ENCODE results near the gene OTUD3.

The OTUD3 gene

GRCh38 chr1:19892628-19893168 lies 10.5 kb downstream of the OTUD3 start:
- no peaks in the 10 kb centered on the region for H3K27me3 ChIP-seq (ENCODE audit: insufficient read depth, low read length, poor library complexity, severe bottlenecking)
- H3K79me2 ChIP-seq (ENCODE audit: insufficient read depth, low read length) = peaks cover 38% of the 10 kb centered on the region
- peaks cover 71% of the 10 kb centered on the region for H3K36me3 ChIP-seq (ENCODE audit: insufficient read depth, low read length)
- H3K9me3 ChIP-seq (ENCODE audit: insufficient read depth, low read depth, low read length) = no peaks in the 10 kb centered on the region
- no peaks in the 10 kb centered on the region for H3F3A ChIP-seq (ENCODE audit: low read depth)
- H4K20me1 ChIP-seq (ENCODE audit: insufficient read depth, low read length, poor library complexity, severe bottlenecking) = peaks cover 20% of the 10 kb centered on the region
- no peaks in the 10 kb centered on the region for H3K9me2 ChIP-seq (replicated peaks; ENCODE audit: low read depth, low read length)
- H2AFZ ChIP-seq (ENCODE audit: low read length) = no peak overlapping the region
- no peak overlapping the region for H3K4me3 ChIP-seq (ENCODE audit: low read length, poor library complexity, severe bottlenecking)
- no peak overlapping the region for H3K4me2 ChIP-seq (ENCODE audit: low read depth, low read length, poor library complexity, severe bottlenecking)
- no peak overlapping the region for H3K9ac ChIP-seq (ENCODE audit: low read depth, low read length, poor library complexity, severe bottlenecking)
- peaks cover 26% of the 10 kb centered on the region for H3K4me1 ChIP-seq (ENCODE audit: insufficient read depth, low read length, poor library complexity, severe bottlenecking)
- TF ChIP-seq EZH2phosphoT487 (IDR thresholded peaks at IDR 0.05; ENCODE audit: borderline replicate concordance) = no peak
- no peak for TF ChIP-seq CTCF (conservative IDR thresholded peaks at IDR 0.05; ENCODE audit: low read length)

- Histone ChIP-seq H3K9me3 (ENCODE audit: insufficient read depth, low read depth, low read length) (no peaks in the 10 kb centered on the region), H4K20me1 (ENCODE audit: insufficient read depth, low read length, poor library complexity, severe bottlenecking) (peaks cover 10% of the 10 kb centered on the region), H3K27me3 (ENCODE audit: insufficient read depth, low read length, poor library complexity, severe bottlenecking) (no peaks in the 10 kb centered on the region), H3F3A (ENCODE audit: low read depth) (no peaks in the 10 kb centered on the region), H3K36me3 (ENCODE audit: insufficient read depth, low read length) (peaks cover 74% of the 10 kb centered on the region), H2AFZ (ENCODE audit: low read length) (no peak overlapping the region), H3K4me2 (ENCODE audit: low read depth, low read length, poor library complexity, severe bottlenecking) (no peak overlapping the region), H3K4me3 (ENCODE audit: low read length, poor library complexity, severe bottlenecking) (no peak overlapping the region), H3K79me2 (ENCODE audit: insufficient read depth, low read length) (peaks cover 28% of the 10 kb centered on the region), H3K9me2 (replicated peaks; ENCODE audit: low read depth, low read length) (no peaks in the 10 kb centered on the region), H3K4me1 (ENCODE audit: insufficient read depth, low read length, poor library complexity, severe bottlenecking) (peaks cover 16% of the 10 kb centered on the region), H3K9ac (ENCODE audit: low read depth, low read length, poor library complexity, severe bottlenecking) (no peak overlapping the region)
- no peak for TF ChIP-seq EZH2phosphoT487 (IDR thresholded peaks at IDR 0.05; ENCODE audit: borderline replicate concordance)
- no peak for TF ChIP-seq CTCF (conservative IDR thresholded peaks at IDR 0.05; ENCODE audit: low read length)
Measured at GRCh38 chr1:19893687-19894086, 11.5 kb downstream of the OTUD3 start.

GRCh38 chr1:19894218-19894617 lies 12.0 kb downstream of the OTUD3 start:
- no peak for TF ChIP-seq EZH2phosphoT487 (IDR thresholded peaks at IDR 0.05; ENCODE audit: borderline replicate concordance)
- TF ChIP-seq CTCF (conservative IDR thresholded peaks at IDR 0.05; ENCODE audit: low read length) = no peak
- H3K79me2 ChIP-seq (ENCODE audit: insufficient read depth, low read length) = peaks cover 23% of the 10 kb centered on the region; the same call in 1 of the 2 replicates
- H3K27me3 ChIP-seq (ENCODE audit: insufficient read depth, low read length, poor library complexity, severe bottlenecking) = no peaks in the 10 kb centered on the region
- H3K4me1 ChIP-seq (ENCODE audit: insufficient read depth, low read length, poor library complexity, severe bottlenecking) = peaks cover 11% of the 10 kb centered on the region
- no peak overlapping the region for H2AFZ ChIP-seq (ENCODE audit: low read length)
- H3K4me2 ChIP-seq (ENCODE audit: low read depth, low read length, poor library complexity, severe bottlenecking) = no peak overlapping the region
- peaks cover 5% of the 10 kb centered on the region for H4K20me1 ChIP-seq (ENCODE audit: insufficient read depth, low read length, poor library complexity, severe bottlenecking)
- no peaks in the 10 kb centered on the region for H3K9me3 ChIP-seq (ENCODE audit: insufficient read depth, low read depth, low read length)
- H3K9me2 ChIP-seq (replicated peaks; ENCODE audit: low read depth, low read length) = no peaks in the 10 kb centered on the region
- no peak overlapping the region for H3K4me3 ChIP-seq (ENCODE audit: low read length, poor library complexity, severe bottlenecking)
- H3K9ac ChIP-seq (ENCODE audit: low read depth, low read length, poor library complexity, severe bottlenecking) = no peak overlapping the region
- peaks cover 79% of the 10 kb centered on the region for H3K36me3 ChIP-seq (ENCODE audit: insufficient read depth, low read length)
- no peaks in the 10 kb centered on the region for H3F3A ChIP-seq (ENCODE audit: low read depth)

Data from Loucy (cell line).